ENCODE measurements around the gene SMOC1. TPM values are rescaled to one million over a fixed set of nuclear protein-coding genes. Genes with fewer than 3 reads are reported as not detected.

SMOC1 gene
- total RNA-seq, 1 experiment from 2014 or later: 0.68 TPM

GRCh38 chr14:69868363-69868963 lies 10.8 kb upstream of the SMOC1 start:
- peaks cover 23 to 34% of the 10 kb centered on the region in 2 experiments for H3K9me3 Mint-ChIP-seq

More at GRCh38 chr14:69868363-69868963, 10.8 kb upstream of the SMOC1 start:
- no peak for TF ChIP-seq CTCF (conservative IDR thresholded peaks at IDR 0.05)
- Mint-ChIP-seq H3K4me3 (no peak overlapping the region), H3K27me3 (ENCODE audit: low read depth) (peaks cover 18% of the 10 kb centered on the region), H3K4me1 (no peaks in the 10 kb centered on the region), H3K36me3 (ENCODE audit: insufficient read depth in 1 of 3, low read depth in 3 of 3) (peaks cover 0 to 18% (median 7%) of the 10 kb centered on the region in 3 experiments; a peak in 6 of 7 replicates), H3K27ac (no peak overlapping the region)
- Histone ChIP-seq H3K9ac (ENCODE audit: extremely low read depth, insufficient read length, low read length) (no peak overlapping the region), H3K27me3 (ENCODE audit: insufficient read depth, low read length) (no peaks in the 10 kb centered on the region), H3K23ac (ENCODE audit: insufficient read length, low read depth, low read length) (no peak overlapping the region), H3K79me1 (ENCODE audit: insufficient read depth, low read depth, low read length, poor library complexity, severe bottlenecking) (no peaks in the 10 kb centered on the region), H4K8ac (replicated peaks; ENCODE audit: insufficient read length, low read depth, low read length) (no peak overlapping the region), H3K4me2 (ENCODE audit: insufficient read depth, insufficient read length, low read length) (no peak overlapping the region), H3K56ac (ENCODE audit: insufficient read length, low read depth, low read length) (no peak overlapping the region), H3K9me3 (ENCODE audit: control insufficient read depth, low read depth, low read length) (peaks cover 6% of the 10 kb centered on the region), H3K4ac (ENCODE audit: low read depth, low read length) (no peak overlapping the region), H2BK20ac (ENCODE audit: low read depth, low read length, poor library complexity, severe bottlenecking) (no peak overlapping the region), H2AK5ac (ENCODE audit: insufficient read length, low read length) (no peak overlapping the region), H4K91ac (ENCODE audit: insufficient read length, low read depth, low read length) (no peak overlapping the region), H3T11ph (ENCODE audit: low read length) (no peak overlapping the region), H2BK5ac (ENCODE audit: insufficient read length, low read length) (no peak overlapping the region), H4K20me1 (ENCODE audit: control insufficient read depth, insufficient read depth, insufficient read length) (no peaks in the 10 kb centered on the region), H3K18ac (ENCODE audit: insufficient read length, low read depth, low read length) (no peak overlapping the region), H4K5ac (ENCODE audit: insufficient read length, low read depth, low read length) (no peak overlapping the region), H2BK15ac (ENCODE audit: low read depth, low read length) (no peak overlapping the region), H3K79me2 (ENCODE audit: insufficient read depth, low read length) (no peaks in the 10 kb centered on the region), H2BK12ac (ENCODE audit: insufficient read length, low read depth, low read length) (no peak overlapping the region), H3K27ac (ENCODE audit: insufficient read length, low read depth, low read length) (no peak overlapping the region), H3K23me2 (ENCODE audit: insufficient read length, low read depth, low read length, poor library complexity, severe bottlenecking) (no peaks in the 10 kb centered on the region), H2AFZ (ENCODE audit: low read length) (no peak overlapping the region), H2BK120ac (ENCODE audit: low read depth, low read length, poor library complexity, severe bottlenecking) (no peak overlapping the region), H3K4me1 (ENCODE audit: insufficient read depth, low read length) (no peaks in the 10 kb centered on the region), H3K14ac (ENCODE audit: insufficient read depth, low read length) (no peak overlapping the region)
- DNase-seq: no peak
- no CpG with 5 or more reads among the region's 5 CpGs for WGBS (ENCODE audit: extremely low coverage, insufficient read length, low lambda C conversion rate)

All from H9 (cell line).